ENCODE data around the gene USP25.

GRCh38 chr21:15788847-15789523, 59.2 kb downstream of the USP25 start:
- no peak for TF ChIP-seq EZH2phosphoT487 (IDR thresholded peaks at IDR 0.05; ENCODE audit: low read depth, severe bottlenecking, unreplicated experiment)
- no peak for TF ChIP-seq CTCF (IDR thresholded peaks at IDR 0.05; ENCODE audit: poor library complexity)

All from hepatocyte (in vitro differentiated cells).